Suppressor macrophage (primary cell): ENCODE data around the gene PVALEF.

Experiments used
- DNase-seq, 4 experiments: peaks; one replicate each; pipeline ENCODE4 v3.0.0-alpha.2; 2020 to 2022

The PVALEF gene

GRCh38 chr17:81184555-81184954 is 19.2 kb downstream of the PVALEF start:
- DNase-seq: no peak

DNA sequence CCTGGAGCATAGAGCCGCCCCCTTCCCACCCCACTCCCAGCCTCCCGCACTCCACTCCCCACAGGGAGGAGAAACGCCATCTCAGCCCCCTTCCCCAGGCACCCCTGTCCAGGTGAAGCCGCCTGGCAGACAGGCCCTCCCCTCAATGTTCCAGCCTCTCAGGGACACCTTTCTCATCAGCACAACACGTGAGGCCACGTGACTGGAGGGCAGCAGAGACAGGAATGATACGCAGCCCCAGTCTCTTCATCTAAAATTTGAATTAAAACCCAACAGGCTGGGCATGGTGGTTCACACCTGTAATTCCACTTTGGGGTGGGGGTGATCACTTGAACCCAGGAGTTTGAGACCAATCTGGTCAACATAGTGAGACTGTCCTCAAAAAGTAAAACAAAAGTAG is 20.9 kb downstream of the PVALEF start:
- DNase-seq: no peak

- no peak for DNase-seq
These were observed 21.8 kb downstream of the PVALEF start for GRCh38 chr17:81187120-81187519.

- no peak for DNase-seq
These were observed 22.5 kb downstream of the PVALEF start for GRCh38 chr17:81187586-81188490.

GRCh38 chr17:81188491-81188840 is 23.2 kb downstream of the PVALEF start:
- DNase-seq: no peak

- DNase-seq: no peak
These were observed 23.7 kb downstream of the PVALEF start for GRCh38 chr17:81189016-81189415.

DNA sequence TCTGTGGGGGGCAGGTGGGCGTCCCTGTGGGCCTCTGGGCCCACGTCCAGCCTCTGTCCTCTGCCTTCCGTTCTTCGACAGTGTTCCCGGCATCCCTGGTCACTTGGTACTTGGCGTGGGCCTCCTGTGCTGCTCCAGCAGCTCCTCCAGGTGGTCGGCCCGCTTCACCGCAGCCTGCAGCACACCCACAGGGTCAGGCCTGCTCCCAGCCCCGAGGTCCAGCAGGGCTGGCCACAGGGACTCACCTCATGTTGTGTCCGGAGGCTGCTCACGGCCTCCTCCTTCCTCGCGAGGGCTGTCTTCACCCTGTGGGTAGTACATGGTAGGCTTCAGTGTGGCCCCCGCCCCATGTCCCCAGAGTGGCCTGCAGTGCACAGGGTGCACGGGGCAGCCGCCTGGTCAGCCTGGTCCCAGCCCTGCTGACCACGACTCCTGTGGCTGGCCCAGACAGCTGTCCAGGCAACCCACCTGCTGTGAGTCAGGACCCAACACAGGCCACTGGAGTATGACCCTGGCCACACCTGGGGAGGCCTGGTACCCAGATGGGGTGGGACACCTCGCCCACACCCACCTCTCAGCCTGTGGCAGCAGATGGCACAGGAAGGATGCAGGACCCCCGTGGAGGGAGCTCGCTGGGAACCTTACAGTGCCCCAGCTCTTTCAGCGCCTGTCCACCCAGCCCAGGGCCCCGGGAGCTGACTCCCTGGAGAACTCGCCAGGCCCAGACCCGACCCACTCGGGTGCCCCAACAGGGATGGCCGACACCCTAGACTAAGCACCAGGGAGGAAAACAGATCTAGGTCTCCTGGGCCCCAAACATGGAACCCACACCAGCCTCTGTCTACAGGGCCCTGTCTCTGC is 24.6 kb downstream of the PVALEF start:
- peak in 3 of 4 experiments; percentile 25 to 50 (median 27) for DNase-seq

- no peak for DNase-seq
These were observed 25.3 kb downstream of the PVALEF start for GRCh38 chr17:81190591-81190990.

DNA sequence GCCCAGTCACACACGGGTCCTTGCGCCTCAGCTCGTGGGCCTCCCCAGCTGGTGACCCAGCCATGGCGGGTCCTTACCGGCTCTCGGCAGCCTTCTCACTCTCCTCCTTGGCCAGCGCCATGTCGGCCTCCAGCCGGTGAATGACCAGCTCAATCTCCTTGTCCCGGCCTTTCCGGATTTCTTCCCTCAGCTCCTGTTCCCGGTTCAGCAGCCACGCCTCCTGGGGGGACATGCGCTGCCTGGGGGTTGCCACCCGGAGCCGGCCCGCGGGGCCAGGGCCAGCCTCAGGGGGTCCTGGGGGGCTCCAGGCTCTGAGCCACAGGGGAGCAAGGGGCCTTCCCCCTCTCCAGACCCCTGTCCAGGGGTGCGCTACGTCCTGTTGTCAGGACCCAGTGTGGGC is 25.8 kb downstream of the PVALEF start:
- DNase-seq: no peak

DNA sequence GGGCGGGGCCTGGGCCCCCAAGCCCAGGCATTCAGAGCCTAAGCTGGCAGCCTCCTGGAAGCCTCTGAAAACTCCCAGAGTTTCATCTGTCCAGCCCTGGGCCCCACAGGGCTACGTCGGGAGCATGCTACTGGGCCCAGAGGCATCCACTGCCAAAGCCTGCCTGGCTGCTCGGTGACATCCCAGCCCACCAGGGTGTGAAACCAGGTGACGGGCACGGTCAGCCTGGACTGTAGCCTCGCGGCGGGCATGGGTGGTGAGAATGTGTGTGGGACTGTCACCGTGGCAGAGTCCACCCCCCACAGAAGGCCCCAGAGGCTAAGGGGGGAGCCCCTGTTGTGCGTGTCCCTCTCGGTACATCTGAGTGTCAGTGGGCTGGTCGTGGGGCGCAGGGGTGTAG is 26.3 kb downstream of the PVALEF start:
- no peak for DNase-seq

- no peak for DNase-seq
These were observed 27.2 kb downstream of the PVALEF start for GRCh38 chr17:81192386-81193050.

DNA sequence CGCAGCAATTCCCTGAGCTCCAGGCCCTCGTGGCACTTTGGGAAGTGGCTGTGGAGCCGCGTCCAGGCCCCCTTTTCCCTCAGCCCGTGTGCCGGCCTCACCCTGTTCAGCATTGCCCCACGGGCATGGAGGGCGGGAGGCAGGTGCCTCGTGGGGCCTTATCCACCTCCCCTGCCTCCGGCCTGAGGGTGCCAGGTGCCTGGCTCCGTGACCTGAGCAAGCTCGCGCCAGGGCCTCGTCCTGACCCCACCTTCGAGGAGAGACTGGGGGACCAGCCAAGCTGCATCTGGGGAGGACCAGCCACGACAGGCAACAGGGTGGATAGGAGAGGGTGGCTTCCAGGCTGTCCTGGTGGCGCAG is 27.7 kb downstream of the PVALEF start:
- DNase-seq: no peak

GRCh38 chr17:81193470-81194224 is 28.3 kb downstream of the PVALEF start:
- no peak for DNase-seq

- DNase-seq: no peak
These were observed 29.0 kb downstream of the PVALEF start for GRCh38 chr17:81194225-81194760.

GRCh38 chr17:81194941-81195901 is 29.9 kb downstream of the PVALEF start:
- DNase-seq: no peak

DNA sequence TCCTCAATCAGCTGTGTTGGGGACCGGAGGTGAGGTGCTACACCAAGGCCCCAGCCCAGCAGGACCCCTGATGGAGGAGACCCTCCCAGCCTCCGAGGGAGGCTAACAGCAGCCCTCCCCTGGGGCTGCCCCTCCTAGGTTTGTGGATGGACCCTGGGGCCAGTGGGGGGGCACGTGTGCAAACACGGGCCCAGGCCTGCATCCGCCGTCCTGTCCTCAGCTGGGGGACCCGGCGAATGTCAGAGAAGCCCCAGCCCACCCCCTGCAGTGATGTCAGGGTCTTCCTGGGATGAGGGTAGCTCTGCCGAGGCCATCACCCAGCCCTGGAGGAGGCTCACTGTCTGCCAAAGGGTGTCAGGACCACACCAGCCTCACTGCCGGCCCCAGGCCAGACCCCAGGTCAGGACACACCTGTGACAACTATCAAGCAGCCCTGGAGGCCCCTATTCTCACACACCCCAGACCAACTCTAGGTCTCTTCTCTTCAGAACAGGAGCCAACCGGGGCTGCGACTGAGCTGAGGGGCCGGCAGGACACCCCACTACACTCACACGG is 30.7 kb downstream of the PVALEF start:
- no peak for DNase-seq

DNA sequence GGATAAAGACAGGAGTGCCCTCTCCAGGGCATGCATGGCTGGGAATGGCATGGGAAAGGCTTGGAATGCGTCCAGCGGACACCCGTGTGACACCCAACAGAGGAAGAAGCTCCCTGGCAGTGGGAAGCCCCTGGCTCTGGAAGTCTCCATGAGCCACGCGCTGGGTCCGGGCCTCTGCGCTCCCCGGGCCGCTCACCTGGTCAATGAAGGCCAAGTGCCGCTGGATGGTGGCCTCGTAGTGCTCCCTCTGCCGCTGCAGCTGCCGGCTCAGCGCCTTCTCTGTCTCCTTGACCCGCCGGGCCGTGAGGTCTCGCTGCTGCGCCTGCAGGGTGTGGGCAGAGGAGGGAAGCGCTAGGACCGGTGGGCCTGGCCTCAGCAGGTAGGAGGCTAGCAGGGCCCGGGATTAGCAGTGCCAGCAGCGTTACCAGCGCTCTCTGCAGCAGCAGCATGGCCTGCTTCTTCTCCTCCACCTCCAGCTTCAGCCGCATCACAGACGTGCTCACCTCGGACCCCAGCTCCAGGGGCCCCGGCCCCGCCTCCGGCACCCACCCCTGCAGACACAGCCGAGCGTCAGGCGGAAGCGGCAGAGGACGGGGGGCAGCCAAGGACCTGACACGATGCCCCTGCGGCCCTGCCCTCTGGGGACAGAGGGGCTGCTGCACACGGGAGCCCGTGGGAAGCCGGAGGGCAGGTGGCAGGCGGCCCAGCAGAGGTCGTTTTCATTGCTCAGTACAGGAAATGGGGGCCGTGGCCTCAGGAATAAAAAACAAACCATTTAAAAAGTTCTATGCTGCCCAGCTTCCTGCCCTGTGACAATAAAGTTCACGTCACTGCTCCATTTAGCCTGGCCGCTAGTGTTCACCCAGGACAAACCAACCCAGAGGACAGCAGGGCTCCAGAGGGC is 31.4 kb downstream of the PVALEF start:
- DNase-seq: no peak

- no peak for DNase-seq
These were observed 32.1 kb downstream of the PVALEF start for GRCh38 chr17:81197409-81197795.

DNA sequence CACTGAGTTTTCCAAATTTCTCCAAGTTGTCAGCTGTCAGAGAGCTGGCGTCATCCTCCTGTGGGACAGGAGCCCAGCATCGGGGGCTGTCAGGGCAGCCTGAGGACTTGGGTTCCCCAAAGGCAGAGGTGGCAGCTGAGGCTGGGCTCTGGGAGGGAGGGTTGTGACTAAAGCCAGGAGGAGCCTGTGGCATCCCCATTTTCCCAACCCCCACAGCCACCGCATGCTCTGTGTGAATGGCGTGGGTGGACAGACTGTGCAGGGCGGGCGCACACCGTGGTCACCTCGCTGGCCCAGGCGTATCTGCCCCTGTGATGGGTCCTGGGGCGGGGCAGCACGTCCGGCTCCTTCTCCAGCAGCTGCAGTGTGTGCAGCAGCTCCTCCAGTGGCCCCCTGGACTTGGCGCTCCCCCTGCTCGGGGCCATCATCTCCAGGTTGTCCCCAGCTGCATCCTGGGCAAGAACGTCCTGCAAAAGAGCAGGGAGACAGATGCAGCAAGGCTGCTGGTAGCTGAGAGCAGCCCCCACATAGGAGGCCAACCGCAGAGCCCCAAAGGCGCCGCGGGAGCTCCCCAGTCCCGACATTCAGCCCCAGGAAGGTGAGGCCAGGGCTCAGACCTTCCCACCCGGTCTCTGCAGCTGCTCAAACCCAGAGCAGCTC is 32.7 kb downstream of the PVALEF start:
- DNase-seq: no peak
